ENCODE data around the gene TBC1D2.
"Not testable (repeated sequence)": the region's sequence is repeated elsewhere in the genome, so short reads cannot be mapped to it uniquely, and the experiment has no call there.

TBC1D2 gene

GRCh38 chr9:98272083-98272482, 16.6 kb upstream of the TBC1D2 start:
- DNase-seq (ENCODE audit: low spot score) = no peak

DNA sequence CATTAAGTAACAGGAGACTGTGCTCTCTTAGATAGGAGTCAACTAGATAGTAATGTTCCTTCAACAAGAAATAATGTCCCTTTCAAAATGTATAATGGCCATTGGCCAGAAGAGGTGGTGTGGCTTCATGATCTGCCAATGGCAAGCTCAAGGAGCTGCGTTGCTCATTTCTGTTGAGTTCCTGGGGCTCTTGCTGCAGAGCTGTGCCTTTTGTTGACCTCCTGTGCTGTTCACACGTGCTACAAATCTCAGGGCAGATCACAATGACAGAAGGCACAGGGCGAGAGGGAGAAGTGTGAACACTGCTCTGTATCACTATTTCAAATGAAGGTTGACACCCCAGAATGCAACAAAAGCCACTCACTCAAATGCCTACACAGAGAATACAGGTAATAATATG, 16.0 kb upstream of the TBC1D2 start:
- no peak for DNase-seq (ENCODE audit: low spot score)

DNA sequence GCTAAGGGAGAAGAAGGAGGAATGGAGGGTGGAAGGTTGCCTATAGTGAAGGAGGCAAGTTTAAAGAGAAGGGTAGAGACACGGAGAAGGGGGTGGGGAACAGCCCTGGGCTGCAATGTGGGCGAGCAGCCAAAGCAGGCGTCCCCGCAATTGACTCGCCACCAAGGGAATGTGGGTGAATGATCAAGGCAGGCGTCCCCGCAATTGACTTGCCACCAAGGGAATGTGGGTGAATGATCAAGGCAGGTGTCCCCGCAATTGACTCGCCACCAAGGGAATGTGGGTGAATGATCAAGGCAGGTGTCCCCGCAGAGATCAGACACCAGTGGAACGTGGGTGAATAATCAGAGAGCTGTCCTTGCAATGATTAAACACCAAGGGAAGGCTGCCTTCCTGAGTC, 14.8 kb upstream of the TBC1D2 start:
- not testable (repeated sequence) for DNase-seq (ENCODE audit: low spot score)

- DNase-seq (ENCODE audit: low spot score) = not testable (repeated sequence)
Measured at GRCh38 chr9:98269652-98270051, 14.2 kb upstream of the TBC1D2 start.

DNA sequence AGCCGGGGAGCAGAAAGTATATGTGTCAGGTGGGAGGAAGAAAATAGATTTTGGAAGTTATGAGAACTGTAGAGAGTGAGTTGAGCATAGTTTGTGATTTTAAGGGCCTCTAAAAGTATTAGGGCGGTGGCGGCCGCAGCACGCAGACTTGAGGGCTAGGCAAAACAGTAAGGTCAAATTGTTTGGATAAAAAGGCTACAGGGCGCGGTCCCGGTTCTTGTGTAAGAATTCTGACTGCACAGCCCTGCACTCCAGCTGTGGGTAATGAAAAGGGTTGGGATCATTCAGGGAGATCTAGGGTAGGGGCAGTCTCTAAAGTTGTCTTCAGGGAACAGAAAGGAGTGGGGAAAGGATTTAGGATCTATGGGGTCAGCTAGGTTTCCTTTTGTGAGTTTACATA, 12.1 kb upstream of the TBC1D2 start:
- not testable (repeated sequence) for DNase-seq (ENCODE audit: low spot score)

GRCh38 chr9:98264516-98264915, 9.1 kb upstream of the TBC1D2 start:
- no peak for DNase-seq (ENCODE audit: low spot score)

DNA sequence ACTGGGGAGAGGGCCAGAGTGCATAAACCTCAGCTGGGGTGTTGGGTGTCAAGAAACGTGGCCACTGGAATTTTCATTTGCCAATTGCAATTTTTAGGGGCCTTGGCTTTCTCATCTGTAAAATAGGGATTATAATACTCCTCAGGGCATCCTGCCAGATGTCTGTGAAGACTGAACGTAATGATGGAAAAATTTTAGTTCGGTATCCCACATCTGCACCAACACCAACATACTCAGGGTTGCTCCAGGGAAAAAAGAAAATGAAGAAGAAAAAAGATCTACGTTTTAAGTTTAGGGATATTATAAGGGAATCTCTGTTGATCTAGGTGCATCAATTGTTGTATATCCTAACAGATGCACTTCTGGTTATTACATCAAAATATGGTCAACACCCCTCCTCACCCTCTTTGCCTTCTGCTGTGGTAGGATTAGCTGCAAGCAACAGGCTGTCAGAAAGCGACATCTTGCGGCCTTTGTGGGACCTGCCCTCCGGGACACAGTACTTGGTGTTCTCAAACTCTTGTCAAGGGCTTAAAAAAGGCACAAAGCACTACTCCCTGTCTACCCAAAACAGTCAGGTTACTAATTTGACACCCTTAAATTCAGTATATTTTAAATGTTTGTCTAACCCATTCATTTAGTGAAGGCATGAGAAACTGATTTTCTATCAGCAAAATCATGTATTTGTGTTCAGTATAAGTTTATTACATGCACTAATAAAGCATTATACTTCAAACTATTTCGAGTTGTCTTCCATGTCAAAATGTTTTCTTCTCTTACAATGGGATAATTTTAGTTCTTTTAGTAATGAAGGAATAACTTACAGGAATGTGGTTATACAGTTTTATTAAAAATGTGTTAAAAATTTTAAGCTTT, 8.3 kb upstream of the TBC1D2 start:
- peak; percentile 77 for DNase-seq (ENCODE audit: low spot score)

DNA sequence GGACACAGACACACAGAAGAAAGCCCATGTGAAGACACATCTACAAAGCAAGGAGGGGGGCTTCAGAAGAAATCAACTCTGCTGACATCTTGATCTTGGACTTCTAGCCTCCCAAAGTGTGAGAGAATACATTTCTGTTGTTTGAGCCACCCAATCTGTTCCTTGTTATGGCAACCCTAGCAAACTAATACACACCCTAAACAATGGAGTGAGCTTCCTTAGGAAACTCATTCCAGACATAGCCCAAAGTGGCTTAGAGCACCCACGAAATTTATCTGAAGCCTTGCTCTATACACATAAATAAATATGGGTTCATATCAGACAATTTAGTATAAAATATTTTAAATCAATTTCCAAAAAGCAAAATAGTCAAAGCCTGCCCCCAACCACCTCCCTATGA, 7.6 kb upstream of the TBC1D2 start:
- no peak for DNase-seq (ENCODE audit: low spot score)

- no peak for DNase-seq (ENCODE audit: low spot score)
Measured at GRCh38 chr9:98262056-98262455, 6.6 kb upstream of the TBC1D2 start.

- no peak for DNase-seq (ENCODE audit: low spot score)
Measured at GRCh38 chr9:98260635-98261034, 5.2 kb upstream of the TBC1D2 start.

DNA sequence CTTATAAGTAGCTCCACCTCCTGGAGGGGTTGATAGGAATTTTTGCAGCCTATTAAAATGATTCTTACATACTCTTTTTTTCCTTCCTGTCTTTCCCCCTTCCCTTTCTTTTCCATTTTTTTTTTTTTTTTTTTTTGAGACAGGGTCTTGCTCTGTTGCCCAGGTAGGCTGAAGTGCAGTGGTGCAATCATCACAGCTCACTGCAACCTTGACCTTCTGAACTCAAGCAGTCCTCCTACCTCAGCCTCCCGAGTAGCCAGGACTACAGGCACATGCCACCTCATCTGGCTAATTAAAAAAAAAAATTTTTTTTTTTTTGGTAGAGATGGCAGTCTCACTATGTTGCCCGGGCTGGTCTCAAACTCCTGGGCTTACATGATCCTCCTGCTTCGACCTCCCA, 4.3 kb upstream of the TBC1D2 start:
- no peak for DNase-seq (ENCODE audit: low spot score)

DNA sequence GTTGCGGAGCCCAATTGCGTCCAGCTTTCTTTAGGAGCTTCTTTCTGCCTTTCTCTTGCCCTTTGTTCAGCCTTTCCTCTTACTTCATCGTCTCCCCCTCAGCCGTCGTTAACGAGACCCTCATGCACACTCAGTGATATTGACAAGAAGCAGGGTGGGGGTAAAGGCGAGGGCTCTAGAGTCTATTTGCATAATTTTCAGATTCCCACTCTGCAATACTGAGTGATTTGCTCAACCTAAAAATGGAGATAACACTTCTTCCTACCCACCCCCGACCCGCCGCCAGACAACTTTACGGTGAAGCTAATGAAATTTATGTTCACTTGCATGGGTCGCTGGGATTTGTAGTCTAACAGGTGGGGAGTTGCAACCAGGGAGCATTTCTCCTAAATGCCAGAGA, 1.3 kb upstream of the TBC1D2 start:
- DNase-seq (ENCODE audit: low spot score) = no peak

GRCh38 chr9:98255061-98255577, 330 bp downstream of the TBC1D2 start:
- DNase-seq (ENCODE audit: low spot score) = peak; percentile 53

DNA sequence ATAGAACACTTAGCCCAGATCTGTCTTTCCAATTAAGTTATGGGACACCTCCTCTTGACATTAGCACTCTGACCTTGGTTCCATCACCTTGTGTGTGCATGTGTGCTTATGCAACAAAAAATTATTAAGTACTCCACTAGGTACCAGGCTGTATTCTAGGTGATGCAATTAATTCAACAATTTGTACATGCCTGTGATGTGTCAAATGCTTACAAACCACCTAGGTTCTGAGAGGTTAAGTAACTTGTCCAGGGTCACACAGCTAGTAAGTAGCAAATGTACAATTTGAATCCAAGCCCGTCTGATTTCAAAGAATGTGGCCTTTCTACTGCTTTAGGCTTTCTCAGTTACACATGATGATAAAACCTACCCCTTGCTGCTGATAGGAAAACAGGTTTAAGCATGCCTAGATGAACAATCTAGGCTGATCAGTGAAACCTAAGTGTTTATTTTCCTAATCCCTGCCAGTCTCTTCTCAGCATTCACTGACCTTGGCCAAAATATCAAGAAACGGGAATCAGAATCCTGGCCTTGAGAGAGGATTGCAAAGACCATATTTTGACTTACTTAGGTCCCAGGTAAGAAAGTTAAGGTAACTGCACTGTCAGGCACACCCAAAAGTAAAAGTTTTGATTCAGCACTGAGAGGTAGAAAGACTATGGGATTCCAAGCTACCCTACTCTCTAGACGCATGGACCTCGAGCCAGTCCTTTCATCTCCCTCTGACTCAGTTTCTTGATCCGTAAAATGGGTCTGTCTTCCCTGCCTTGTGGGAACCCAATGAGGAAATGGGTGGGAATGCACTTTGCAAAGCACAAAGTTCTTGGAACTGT, 1.0 kb downstream of the TBC1D2 start:
- DNase-seq (ENCODE audit: low spot score) = no peak

GRCh38 chr9:98253565-98253964, 1.9 kb downstream of the TBC1D2 start:
- DNase-seq (ENCODE audit: low spot score) = no peak

GRCh38 chr9:98251551-98251950, 3.9 kb downstream of the TBC1D2 start:
- peak; percentile 65 for DNase-seq (ENCODE audit: low spot score)

DNA sequence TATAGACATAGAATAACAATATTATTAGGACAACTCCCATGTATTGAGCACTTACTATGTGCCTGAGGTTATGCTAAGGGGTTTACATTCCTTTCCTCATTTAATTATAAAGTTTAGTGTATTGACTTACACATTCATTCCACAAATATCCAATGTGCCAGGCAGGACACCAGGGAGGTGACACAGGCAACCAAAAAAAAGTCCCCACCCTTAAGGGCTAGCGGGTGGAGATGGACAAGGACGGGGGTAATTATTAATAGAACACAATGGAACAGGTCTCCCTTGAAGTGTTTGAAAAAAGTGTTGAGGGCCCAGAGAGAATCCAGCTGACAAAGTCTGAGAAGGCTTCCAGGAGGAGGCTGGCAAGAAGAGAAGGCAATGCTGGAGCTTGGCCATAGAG, 5.7 kb downstream of the TBC1D2 start:
- no peak for DNase-seq (ENCODE audit: low spot score)

DNA sequence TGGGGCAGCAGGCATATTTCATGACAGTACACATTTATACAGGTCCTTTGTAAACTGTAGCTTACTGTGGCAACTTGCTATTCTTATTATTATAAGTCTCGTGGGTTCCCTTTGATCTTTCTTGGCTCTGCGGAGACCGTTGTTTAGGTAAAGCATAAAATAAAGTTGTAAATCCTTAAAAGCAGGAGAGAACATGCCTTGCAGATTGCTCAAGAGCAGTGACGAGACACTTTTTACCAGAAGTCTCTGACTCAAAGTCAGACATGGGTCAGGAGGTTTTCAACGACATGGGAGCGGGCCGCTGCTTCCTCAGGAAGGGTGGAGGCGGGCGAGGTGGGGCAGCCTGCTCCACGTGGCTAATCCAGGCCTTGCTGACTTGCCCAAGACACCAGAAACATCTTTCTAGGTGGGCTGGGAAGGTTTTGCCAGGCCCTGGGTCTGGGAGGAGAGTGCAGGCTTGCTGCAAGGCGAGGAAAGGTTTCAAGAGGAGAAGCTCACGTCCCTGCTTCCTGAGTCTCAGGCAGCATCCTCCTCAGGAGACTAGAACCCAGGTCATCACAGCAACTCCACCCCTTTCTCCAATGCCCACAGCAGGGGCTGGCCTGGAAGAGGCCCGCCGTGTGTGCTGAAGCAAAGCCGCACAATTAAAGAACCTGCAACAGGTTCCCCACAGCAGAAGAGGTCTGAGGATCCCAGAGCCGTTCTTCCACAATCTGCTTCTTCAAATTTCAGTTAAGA, 6.5 kb downstream of the TBC1D2 start:
- peak; percentile 45 for DNase-seq (ENCODE audit: low spot score)

DNA sequence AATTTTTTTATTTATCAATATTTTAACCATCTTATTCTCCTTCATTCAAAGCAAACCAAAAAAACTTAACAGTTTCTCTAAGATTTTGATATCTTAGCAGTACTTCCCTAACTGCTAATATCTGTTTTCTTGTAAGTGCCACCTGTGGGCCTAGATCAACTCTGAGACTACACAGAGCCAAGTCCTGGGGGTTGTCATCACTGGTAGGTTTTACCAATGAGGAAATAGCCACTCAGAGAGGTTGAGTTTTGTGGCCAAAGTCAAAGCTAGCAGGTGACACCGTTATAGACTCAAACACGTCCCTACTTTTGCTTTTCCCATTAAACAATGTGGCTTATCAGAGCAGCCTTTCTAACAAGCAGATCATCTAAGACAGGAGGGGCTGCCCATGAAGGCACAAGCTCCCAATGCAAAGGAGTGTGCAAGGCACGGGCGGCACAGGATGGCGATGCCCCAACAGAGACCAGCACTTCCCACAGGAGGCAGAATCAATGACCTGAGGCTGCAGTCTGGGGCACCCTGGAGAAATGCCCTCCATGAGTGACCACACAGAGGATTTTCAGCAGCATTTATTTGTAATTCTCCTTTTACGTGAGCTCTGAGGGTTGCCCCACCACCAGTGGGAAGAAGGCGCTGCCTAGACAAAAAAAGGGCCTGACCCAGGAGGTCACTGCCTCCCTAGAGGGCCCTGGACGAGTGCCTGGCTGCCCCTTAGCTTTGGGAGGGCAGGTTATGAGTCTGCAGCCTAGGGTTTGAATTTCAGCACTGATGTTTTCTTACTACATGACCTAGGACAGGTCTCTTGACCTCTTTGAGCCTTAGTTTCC, 7.4 kb downstream of the TBC1D2 start:
- DNase-seq (ENCODE audit: low spot score) = no peak

DNA sequence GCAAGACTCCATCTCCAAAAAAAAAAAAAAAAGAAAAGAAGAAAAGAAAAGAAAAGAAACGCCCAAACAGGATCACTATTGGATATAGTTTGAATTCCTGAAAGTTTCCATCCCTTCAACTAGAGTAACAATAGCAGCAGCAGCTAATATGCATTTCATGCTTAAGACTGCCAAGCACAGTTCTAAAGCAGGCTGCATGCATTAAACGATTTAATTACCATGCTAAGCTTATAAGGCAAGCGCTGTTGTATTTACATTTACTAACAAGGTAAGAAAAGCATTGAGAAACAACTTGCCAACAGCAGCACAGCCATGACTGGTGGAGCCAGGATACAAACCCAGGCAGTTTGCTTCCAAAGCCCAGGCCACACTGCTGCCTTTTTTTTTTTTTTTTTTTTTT, 13.0 kb downstream of the TBC1D2 start:
- no peak for DNase-seq (ENCODE audit: low spot score)

All from AG08396 (cell line).